Limb (tissue), 2 donors: ENCODE data around the gene WDR74.
"Not testable (repeated sequence)": the region's sequence is repeated elsewhere in the genome, so short reads cannot be mapped to it uniquely, and the experiment has no call there.

Experiments
- DNase-seq, 2 donors: peaks; one replicate each; pipeline ENCODE4 v3.0.0-alpha.2; 2016; ENCODE audit errors: extremely low spot score in 2 of 2

WDR74 gene

GRCh38 chr11:62839050-62839945, at the start of gene WDR74:
Gene WDR74, minus strand, starts transcription at chr11:62839590. Its CDS starts 20 bp downstream, at chr11:62839570.
- DNase-seq: peak; percentile 93 to 96

GRCh38 chr11:62889126-62889483, 49.7 kb upstream of the WDR74 start:
- DNase-seq: no peak

- DNase-seq: no peak
Observed at GRCh38 chr11:62888406-62888805, 49.0 kb upstream of the WDR74 start.

GRCh38 chr11:62885137-62885750, 45.9 kb upstream of the WDR74 start:
- DNase-seq: no peak

- DNase-seq: no peak
Observed at GRCh38 chr11:62883673-62884072, 44.3 kb upstream of the WDR74 start.

GRCh38 chr11:62882788-62883501, 43.6 kb upstream of the WDR74 start:
- DNase-seq: no peak

- no peak for DNase-seq
Observed at GRCh38 chr11:62882431-62882749, 43.0 kb upstream of the WDR74 start.

GRCh38 chr11:62881579-62882430, 42.4 kb upstream of the WDR74 start:
- peak in 1 of 2 donors; percentile 88 for DNase-seq

- DNase-seq: peak; percentile 81 to 94
Observed at GRCh38 chr11:62880803-62881578, 41.6 kb upstream of the WDR74 start, which contains the start of gene SLC3A2. Gene SLC3A2, plus strand, starts transcription at chr11:62880896. Its CDS starts 128 bp downstream, at chr11:62881024.

GRCh38 chr11:62880231-62880802, 40.9 kb upstream of the WDR74 start:
- peak in 1 of 2 donors; percentile 86 for DNase-seq

- DNase-seq: no peak
Observed at GRCh38 chr11:62879235-62879978, 40.0 kb upstream of the WDR74 start.

GRCh38 chr11:62876712-62877111, 37.3 kb upstream of the WDR74 start:
- no peak for DNase-seq

GRCh38 chr11:62875698-62876478, 36.5 kb upstream of the WDR74 start:
- DNase-seq: no peak

GRCh38 chr11:62874851-62875250, 35.5 kb upstream of the WDR74 start:
- DNase-seq: no peak

GRCh38 chr11:62865635-62866034, 26.2 kb upstream of the WDR74 start:
- no peak for DNase-seq

- no peak for DNase-seq
Observed at GRCh38 chr11:62863687-62864335, 24.4 kb upstream of the WDR74 start.

- DNase-seq: not testable (repeated sequence)
Observed at GRCh38 chr11:62861564-62862192, 22.3 kb upstream of the WDR74 start.
